Pancreas (tissue), 10 donors: Measurements from ENCODE around the gene SASH1. TPM values are rescaled to one million over a fixed set of nuclear protein-coding genes. Genes with fewer than 3 reads are reported as not detected.

Experiments used
- ATAC-seq, 4 donors: fragments of 200-7000 bp; cut with Tn5 transposase; one replicate each; pipeline versions ENCODE4 v1.8.0 to v1.9.1; 2020; ENCODE audit warnings: mild to moderate bottlenecking in 4 of 4, moderate library complexity in 4 of 4
- DNase-seq, 6 donors: peaks; one replicate each; pipeline ENCODE4 v3.0.0-alpha.2; 2020
- FAIRE-seq: peaks from 2 replicates; lab custom pipeline; 2012; peaks lifted over from hg19 to GRCh38; lab: Jason Lieb, UNC
- H3K27ac ChIP-seq, 4 donors: fragments of 200-600 bp; sonication (generic); 1 replicate in 3 of 4; 2 replicates in 1 of 4; pipeline versions ENCODE4 v1.5.0 to v1.8.0; 2020
- H3K27me3 ChIP-seq, 4 donors: fragments of 200-600 bp; one replicate each; pipeline ENCODE4 v1.8.0; 2021
- H3K36me3 ChIP-seq, 3 donors: fragments of 200-600 bp; sonication (generic) in 1 of 3; one replicate each; pipeline versions ENCODE4 v1.5.0 to v1.8.0; 2020 to 2021
- H3K4me1 ChIP-seq, 3 donors: fragments of 200-600 bp; one replicate each; pipeline ENCODE4 v1.8.0; 2021
- H3K4me3 ChIP-seq, 4 donors: fragments of 200-600 bp; sonication (generic) in 2 of 4; one replicate each; pipeline versions ENCODE4 v1.5.0 to v1.8.0; 2020 to 2021
- H3K9me3 ChIP-seq, 4 donors: fragments of 200-600 bp; one replicate each; pipeline ENCODE4 v1.8.0; 2021
- WGBS, 2 donors: extraction: QIAGEN DNeasy Blood & Tissue Kit; methylation state at CpG; one replicate each; pipeline ENCODE4 v1.1.7; 2013; 5-methylcytosine and 5-hydroxymethylcytosine counted together
- intact Hi-C, 3 donors: fragments of 100-400 bp; cut with DNase I; formaldehyde crosslinking; loops; one replicate each; pipeline versions ENCODE4 v1.11.1 to v1.14.2; 2022
- polyA plus RNA-seq, 2 donors: library from polyadenylated mRNA; stranded (reverse); fragments of 200-250 nt; gene quantifications; one replicate each; pipeline ENCODE4 v1.2.3, GENCODE V29; 2013
- total RNA-seq, 6 donors: library from RNA; stranded (reverse); fragmentation: NEBNext Ultra II Directional in 4 of 6; extraction: Animal tissue kit (Norgen Biotek cat#: 25700) in 4 of 6; gene quantifications; one replicate each; pipeline versions ENCODE4 v1.2.1 to v1.2.4, GENCODE V29; 2021 to 2023
- TF ChIP-seq, protein P1 (sequence below), 4 donors: fragments of 200-600 bp; sonication (generic) in 3 of 4; IDR thresholded peaks; one replicate each; pipeline versions ENCODE4 v1.5.0 to v1.8.0; 2021; ENCODE audit warnings: antibody characterized with exemption in 4 of 4
- donor health status: healthy with polysubstance abuse.
- donor health status: DM: no; HTN: no; CAD: no; lungs with moderate emphysema.
- donor health status: DM: no; HTN: no; CAD: no.
- donor health status: control.
- donor health status: control.
- donor health status: Bipolar disorder and iron deficiency.
- donor health status: DM: yes; HTN: yes; CAD: no.
- donor health status: DM: no; HTN: no; CAD: no.
- donor health status: DM: no; HTN: no; CAD: no.
- donor health status: DM: yes; HTN: yes; CAD: no.

SASH1 gene
- total and polyA plus RNA-seq, 8 donors, result 5.1 to 15.3 (median 8.9) TPM

GRCh38 chr6:148359228-148359627 is 16.6 kb downstream of the SASH1 start:
- H3K9me3 ChIP-seq, result no peaks in the 10 kb centered on the region
- no peak overlapping the region for H3K27ac ChIP-seq
- ATAC-seq (no peak), DNase-seq (no peak), FAIRE-seq (no peak)
- no peak overlapping the region for H3K4me3 ChIP-seq
- no peaks in the 10 kb centered on the region for H3K4me1 ChIP-seq
- intact Hi-C loops, result no loop called here
- TF ChIP-seq, protein P1, sequence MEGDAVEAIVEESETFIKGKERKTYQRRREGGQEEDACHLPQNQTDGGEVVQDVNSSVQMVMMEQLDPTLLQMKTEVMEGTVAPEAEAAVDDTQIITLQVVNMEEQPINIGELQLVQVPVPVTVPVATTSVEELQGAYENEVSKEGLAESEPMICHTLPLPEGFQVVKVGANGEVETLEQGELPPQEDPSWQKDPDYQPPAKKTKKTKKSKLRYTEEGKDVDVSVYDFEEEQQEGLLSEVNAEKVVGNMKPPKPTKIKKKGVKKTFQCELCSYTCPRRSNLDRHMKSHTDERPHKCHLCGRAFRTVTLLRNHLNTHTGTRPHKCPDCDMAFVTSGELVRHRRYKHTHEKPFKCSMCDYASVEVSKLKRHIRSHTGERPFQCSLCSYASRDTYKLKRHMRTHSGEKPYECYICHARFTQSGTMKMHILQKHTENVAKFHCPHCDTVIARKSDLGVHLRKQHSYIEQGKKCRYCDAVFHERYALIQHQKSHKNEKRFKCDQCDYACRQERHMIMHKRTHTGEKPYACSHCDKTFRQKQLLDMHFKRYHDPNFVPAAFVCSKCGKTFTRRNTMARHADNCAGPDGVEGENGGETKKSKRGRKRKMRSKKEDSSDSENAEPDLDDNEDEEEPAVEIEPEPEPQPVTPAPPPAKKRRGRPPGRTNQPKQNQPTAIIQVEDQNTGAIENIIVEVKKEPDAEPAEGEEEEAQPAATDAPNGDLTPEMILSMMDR (IDR thresholded peaks at IDR 0.05), result no peak
- WGBS, 2 donors, result 94 to 98% methylated on average over 5 of the region's 5 CpGs
- no peaks in the 10 kb centered on the region for H3K36me3 ChIP-seq
- H3K27me3 ChIP-seq, result no peaks in the 10 kb centered on the region

GRCh38 chr6:148364056-148364824 is 21.6 kb downstream of the SASH1 start:
- ATAC-seq, result peak in 3 of 4 donors; percentile 19 to 77 (median 62)
- Histone ChIP-seq H3K4me3 (no peak overlapping the region), H3K36me3 (no peaks in the 10 kb centered on the region), H3K27ac (peak overlapping the region in 1 of 4 donors; percentile 3), H3K27me3 (no peaks in the 10 kb centered on the region), H3K9me3 (no peaks in the 10 kb centered on the region), H3K4me1 (no peaks in the 10 kb centered on the region)
- 84 to 88% methylated on average over 11 of the region's 11 CpGs for WGBS, 2 donors
- FAIRE-seq, result no peak
- intact Hi-C loops, result no loop called here
- DNase-seq, result no peak
- TF ChIP-seq, protein P1 (IDR thresholded peaks at IDR 0.05), result no peak

- WGBS, 2 donors, result 71 to 78% methylated on average over 3 of the region's 3 CpGs
- intact Hi-C loops, result no loop called here
Measured at GRCh38 chr6:148365041-148365440, 22.4 kb downstream of the SASH1 start.

DNA sequence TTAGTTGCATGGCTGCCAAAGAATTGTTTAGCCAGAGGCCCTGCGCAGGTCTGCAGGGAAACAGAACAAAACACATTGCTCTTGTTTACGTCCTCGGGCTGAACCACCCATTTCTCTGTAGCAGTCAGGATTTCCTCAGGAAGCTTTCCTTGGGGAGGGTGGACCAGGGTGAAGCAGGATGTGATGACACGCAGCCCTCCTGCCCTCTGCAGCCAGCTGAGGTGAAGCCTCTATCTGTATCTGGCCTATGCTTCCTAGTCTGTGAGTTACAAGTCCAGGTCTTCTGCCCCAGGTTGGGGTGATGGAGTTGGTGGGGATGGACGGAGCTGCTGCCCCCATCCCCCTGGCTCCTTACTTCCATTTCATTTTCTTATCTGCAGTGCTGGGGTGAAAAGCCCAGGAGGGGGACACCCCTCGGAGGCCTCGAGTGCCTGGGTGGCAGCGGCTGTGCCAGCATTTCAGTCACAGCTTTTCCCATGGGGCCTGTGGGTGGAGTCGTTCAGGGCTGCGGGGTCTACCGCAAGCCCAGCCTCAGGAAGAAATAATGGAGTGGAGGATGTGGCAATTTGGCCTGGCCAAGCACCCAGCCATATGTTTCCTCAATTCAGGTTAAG is 24.9 kb downstream of the SASH1 start:
- FAIRE-seq (no peak), DNase-seq (peak in 1 of 6 donors; percentile 8)
- peak overlapping the region in 1 of 4 donors; percentile 10 for H3K27ac ChIP-seq

More at GRCh38 chr6:148365041-148365440, 22.4 kb downstream of the SASH1 start:
- no peak for DNase-seq
- Histone ChIP-seq H3K27ac (no peak overlapping the region), H3K36me3 (no peaks in the 10 kb centered on the region), H3K4me3 (no peak overlapping the region), H3K4me1 (no peaks in the 10 kb centered on the region), H3K9me3 (no peaks in the 10 kb centered on the region), H3K27me3 (no peaks in the 10 kb centered on the region)
- ATAC-seq, result no peak
- FAIRE-seq, result no peak
- TF ChIP-seq, protein P1 (IDR thresholded peaks at IDR 0.05), result no peak

More for the DNA sequence above, 24.9 kb downstream of the SASH1 start:
- WGBS, 2 donors, result 83 to 85% methylated on average over 11 of the region's 11 CpGs
- intact Hi-C loops, result no loop called here
- Histone ChIP-seq H3K27me3 (no peaks in the 10 kb centered on the region), H3K36me3 (no peaks in the 10 kb centered on the region), H3K4me1 (no peaks in the 10 kb centered on the region), H3K9me3 (no peaks in the 10 kb centered on the region), H3K4me3 (no peak overlapping the region)
- TF ChIP-seq, protein P1 (IDR thresholded peaks at IDR 0.05), result no peak
- peak in 3 of 4 donors; percentile 26 to 53 (median 28) for ATAC-seq
